Hepatocyte (in vitro differentiated cells): ENCODE results near the gene APOA4. TPM values are rescaled to one million over a fixed set of nuclear protein-coding genes. Genes with fewer than 3 reads are reported as not detected.
A peak's percentile ranks its signal among the peaks of the same experiment; 100 is the strongest.

Source experiments
- DNase-seq: peaks from one replicate; pipeline ENCODE4 v3.0.0-alpha.2; 2016; ENCODE audit warnings: low spot score
- H2AFZ ChIP-seq: fragments of 200-600 bp; sonication (generic); 2 replicates; pipeline ENCODE4 v1.6.0; 2016; ENCODE audit warnings: antibody characterized with exemption, mild to moderate bottlenecking
- H3K27ac ChIP-seq: fragments of 200-600 bp; sonication (generic); 2 replicates; pipeline ENCODE4 v1.5.1; 2016; ENCODE audit warnings: mild to moderate bottlenecking
- H3K27me3 ChIP-seq: fragments of 200-600 bp; sonication (generic); 2 replicates; pipeline ENCODE4 v1.6.1; 2016
- H3K36me3 ChIP-seq: fragments of 200-600 bp; sonication (generic); replicated peaks from 2 replicates; pipeline ENCODE4 v1.5.1; 2016; ENCODE audit warnings: low read depth; ENCODE audit not compliant: insufficient read depth
- H3K4me1 ChIP-seq: fragments of 200-600 bp; sonication (generic); 2 replicates; pipeline ENCODE4 v1.5.1; 2016; ENCODE audit warnings: mild to moderate bottlenecking, moderate library complexity; ENCODE audit not compliant: insufficient read depth
- H3K4me2 ChIP-seq: fragments of 200-600 bp; sonication (generic); 2 replicates; pipeline ENCODE4 v1.6.0; 2016
- H3K4me3 ChIP-seq: fragments of 200-600 bp; sonication (generic); 2 replicates; pipeline ENCODE4 v1.5.1; 2016; ENCODE audit warnings: mild to moderate bottlenecking
- H3K79me2 ChIP-seq: fragments of 200-600 bp; sonication (generic); 2 replicates; pipeline ENCODE4 v1.6.0; 2017; ENCODE audit warnings: mild to moderate bottlenecking
- H3K9me2 ChIP-seq: fragments of 200-600 bp; sonication (generic); replicated peaks from 2 replicates; pipeline ENCODE4 v1.6.0; 2017; ENCODE audit warnings: mild to moderate bottlenecking; ENCODE audit not compliant: insufficient read depth
- H3K9me3 ChIP-seq: fragments of 200-600 bp; sonication (generic); 2 replicates; pipeline ENCODE4 v1.5.1; 2016; ENCODE audit warnings: low read depth, mild to moderate bottlenecking
- H4K20me1 ChIP-seq: fragments of 200-600 bp; sonication (generic); 2 replicates; pipeline ENCODE4 v1.6.0; 2016; ENCODE audit warnings: mild to moderate bottlenecking; ENCODE audit not compliant: insufficient read depth, poor library complexity, severe bottlenecking
- EZH2 ChIP-seq: fragments of 200-600 bp; sonication (generic); IDR thresholded peaks from 2 replicates; pipeline ENCODE4 v1.6.1; 2016; ENCODE audit warnings: antibody characterized with exemption, mild to moderate bottlenecking, borderline replicate concordance
- EZH2phosphoT487 ChIP-seq: fragments of 200-600 bp; sonication (generic); IDR thresholded peaks from one replicate; pipeline ENCODE4 v1.6.1; 2018; ENCODE audit warnings: antibody characterized with exemption, mild to moderate bottlenecking, low read depth, moderate library complexity; ENCODE audit not compliant: unreplicated experiment, severe bottlenecking
- WGBS: methylation state at CpG from one replicate; pipeline ENCODE4 v1.1.6; 2016; ENCODE audit warnings: low lambda C conversion rate; ENCODE audit errors: missing lambda C conversion rate; 5-methylcytosine and 5-hydroxymethylcytosine counted together
- polyA plus RNA-seq: library from polyadenylated mRNA; unstranded; fragments of >200 nt; fragmentation: Nextera tagmentation; extraction: Ambion mirVana; gene quantifications from 2 replicates; pipeline ENCODE4 v1.2.1, GENCODE V29; 2016
- total RNA-seq: library from RNA; depleted of rRNA; stranded (reverse); fragments of >200 nt; gene quantifications from 2 replicates; pipeline ENCODE4 v1.2.3, GENCODE V29; 2014
- TF ChIP-seq, protein P1 (sequence below): fragments of 200-600 bp; sonication (generic); IDR thresholded peaks from 2 replicates; pipeline ENCODE4 v1.5.1; 2016; ENCODE audit warnings: antibody characterized with exemption, mild to moderate bottlenecking; ENCODE audit not compliant: poor library complexity

Gene APOA4
- total RNA-seq (1,055 and 1,133 TPM in 2 replicates), polyA plus RNA-seq (548 and 810 TPM in 2 replicates)

- H2AFZ ChIP-seq = peak within 1 kb of the TSS; percentile 26
- H3K4me3 ChIP-seq = no peak within 1 kb of the TSS
- H3K4me2 ChIP-seq = peak within 1 kb of the TSS; percentile 33
- DNase-seq = no peak
- peaks cover 22% of the 10 kb centered on the region for H3K4me1 ChIP-seq
- TF ChIP-seq EZH2 (no peak), EZH2phosphoT487 (no peak)
- H3K27ac ChIP-seq = peak within 1 kb of the TSS; percentile 68
- H3K36me3 ChIP-seq = no peaks in the 10 kb centered on the region
- no peaks in the 10 kb centered on the region for H3K27me3 ChIP-seq
- H4K20me1 ChIP-seq = no peaks in the 10 kb centered on the region
- H3K9me3 ChIP-seq = no peaks in the 10 kb centered on the region
- no peaks in the 10 kb centered on the region for H3K9me2 ChIP-seq
- H3K79me2 ChIP-seq = no peaks in the 10 kb centered on the region
- 62% methylated on average over 16 of the region's 16 CpGs for WGBS
These were observed at the start of gene APOA4 for GRCh38 chr11:116823031-116823843. APOA4 (minus strand) TSS chr11:116823304; CDS start chr11:116823191, 113 bp downstream.

DNA sequence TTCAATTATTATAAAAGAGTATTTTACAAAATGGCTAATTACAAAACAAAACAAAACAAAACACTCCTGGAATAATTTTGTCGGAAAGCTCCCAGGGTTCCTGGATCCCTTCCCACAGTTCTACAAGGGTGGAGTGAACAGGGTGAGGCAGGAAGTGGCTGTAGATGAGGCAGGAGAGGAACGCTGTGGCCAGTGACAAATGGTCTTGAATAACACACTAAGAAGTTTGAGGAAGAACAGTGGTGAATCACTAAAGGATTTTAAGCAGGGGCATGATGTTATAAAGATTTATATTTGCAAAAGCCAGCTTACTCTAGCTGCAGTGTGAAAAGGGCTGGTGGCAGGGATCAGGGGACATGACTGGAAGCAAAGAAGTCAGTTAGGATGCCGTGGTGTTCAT, 48.1 kb upstream of the APOA4 start:
- no peaks in the 10 kb centered on the region for H3K4me1 ChIP-seq
- H3K36me3 ChIP-seq = no peaks in the 10 kb centered on the region
- H3K4me2 ChIP-seq = no peak overlapping the region
- H3K9me3 ChIP-seq = no peaks in the 10 kb centered on the region
- TF ChIP-seq EZH2phosphoT487 (no peak), EZH2 (no peak)
- TF ChIP-seq, protein P1, sequence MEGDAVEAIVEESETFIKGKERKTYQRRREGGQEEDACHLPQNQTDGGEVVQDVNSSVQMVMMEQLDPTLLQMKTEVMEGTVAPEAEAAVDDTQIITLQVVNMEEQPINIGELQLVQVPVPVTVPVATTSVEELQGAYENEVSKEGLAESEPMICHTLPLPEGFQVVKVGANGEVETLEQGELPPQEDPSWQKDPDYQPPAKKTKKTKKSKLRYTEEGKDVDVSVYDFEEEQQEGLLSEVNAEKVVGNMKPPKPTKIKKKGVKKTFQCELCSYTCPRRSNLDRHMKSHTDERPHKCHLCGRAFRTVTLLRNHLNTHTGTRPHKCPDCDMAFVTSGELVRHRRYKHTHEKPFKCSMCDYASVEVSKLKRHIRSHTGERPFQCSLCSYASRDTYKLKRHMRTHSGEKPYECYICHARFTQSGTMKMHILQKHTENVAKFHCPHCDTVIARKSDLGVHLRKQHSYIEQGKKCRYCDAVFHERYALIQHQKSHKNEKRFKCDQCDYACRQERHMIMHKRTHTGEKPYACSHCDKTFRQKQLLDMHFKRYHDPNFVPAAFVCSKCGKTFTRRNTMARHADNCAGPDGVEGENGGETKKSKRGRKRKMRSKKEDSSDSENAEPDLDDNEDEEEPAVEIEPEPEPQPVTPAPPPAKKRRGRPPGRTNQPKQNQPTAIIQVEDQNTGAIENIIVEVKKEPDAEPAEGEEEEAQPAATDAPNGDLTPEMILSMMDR = no peak
- no peak overlapping the region for H3K4me3 ChIP-seq
- H3K79me2 ChIP-seq = no peaks in the 10 kb centered on the region
- no peak overlapping the region for H3K27ac ChIP-seq
- DNase-seq = no peak
- WGBS = 90% methylated on average over 3 of the region's 3 CpGs
- no peaks in the 10 kb centered on the region for H3K9me2 ChIP-seq
- H2AFZ ChIP-seq = no peak overlapping the region
- no peaks in the 10 kb centered on the region for H4K20me1 ChIP-seq
- no peaks in the 10 kb centered on the region for H3K27me3 ChIP-seq

GRCh38 chr11:116870054-116870453, 47.0 kb upstream of the APOA4 start:
- no peaks in the 10 kb centered on the region for H3K79me2 ChIP-seq
- H4K20me1 ChIP-seq = no peaks in the 10 kb centered on the region

GRCh38 chr11:116869610-116870009, 46.5 kb upstream of the APOA4 start:
- Histone ChIP-seq H2AFZ (no peak overlapping the region), H3K4me1 (no peaks in the 10 kb centered on the region), H3K27me3 (no peaks in the 10 kb centered on the region), H3K9me2 (no peaks in the 10 kb centered on the region), H4K20me1 (no peaks in the 10 kb centered on the region), H3K79me2 (no peaks in the 10 kb centered on the region), H3K36me3 (no peaks in the 10 kb centered on the region), H3K9me3 (no peaks in the 10 kb centered on the region), H3K27ac (no peak overlapping the region), H3K4me3 (no peak overlapping the region), H3K4me2 (no peak overlapping the region)
- TF ChIP-seq EZH2 = no peak
- no peak for TF ChIP-seq EZH2phosphoT487
- TF ChIP-seq, protein P1 = no peak
- no peak for DNase-seq
- 88% methylated on average over 4 of the region's 4 CpGs for WGBS

More at GRCh38 chr11:116870054-116870453, 47.0 kb upstream of the APOA4 start:
- H3K9me3 ChIP-seq = no peaks in the 10 kb centered on the region
- H3K36me3 ChIP-seq = no peaks in the 10 kb centered on the region
- no peaks in the 10 kb centered on the region for H3K27me3 ChIP-seq
- no peaks in the 10 kb centered on the region for H3K4me1 ChIP-seq
- no peak overlapping the region for H2AFZ ChIP-seq
- H3K4me2 ChIP-seq = no peak overlapping the region
- TF ChIP-seq, protein P1 = no peak
- DNase-seq = no peak
- WGBS = 83% methylated on average over 3 of the region's 3 CpGs
- no peak overlapping the region for H3K4me3 ChIP-seq
- H3K27ac ChIP-seq = no peak overlapping the region
- H3K9me2 ChIP-seq = no peaks in the 10 kb centered on the region
